CD14-positive monocyte (primary cell): ENCODE results near the gene FNIP2. TPM values are rescaled to one million over a fixed set of nuclear protein-coding genes. Genes with fewer than 3 reads are reported as not detected.
"Not testable (repeated sequence)": the region's sequence is repeated elsewhere in the genome, so short reads cannot be mapped to it uniquely, and the experiment has no call there.

Experiments used
- DNase-seq, 3 donors: peaks; one replicate each; pipeline ENCODE4 v3.0.0-alpha.2; 2011 to 2022
- H2AFZ ChIP-seq: 2 replicates; pipeline ENCODE4 v1.6.0; 2012; ENCODE audit warnings: mild to moderate bottlenecking, low read depth, low read length, inconsistent platforms; ENCODE audit not compliant: insufficient read depth, poor library complexity, severe bottlenecking
- H3K27ac ChIP-seq, 2 donors: 1 replicate in 1 of 2; 2 replicates in 1 of 2; pipeline ENCODE4 v1.5.1; 2012 to 2013; ENCODE audit warnings: low read length in 2 of 2, control low read depth in 1 of 2, inconsistent platforms in 1 of 2, low read depth in 1 of 2, mild to moderate bottlenecking in 1 of 2
- H3K27me3 ChIP-seq, 2 donors: one replicate each; pipeline versions ENCODE4 v1.6.0 to v1.6.1; 2011 to 2013; ENCODE audit warnings: low read length in 2 of 2; ENCODE audit not compliant: control insufficient read depth in 2 of 2, insufficient read depth in 2 of 2
- H3K36me3 ChIP-seq, 2 donors: replicated peaks in 1 of 2; 1 replicate in 1 of 2; 2 replicates in 1 of 2; pipeline versions ENCODE4 v1.5.1 to v1.6.1; 2012 to 2013; ENCODE audit warnings: low read length in 2 of 2, control low read depth in 1 of 2, inconsistent platforms in 1 of 2, mild to moderate bottlenecking in 1 of 2; ENCODE audit not compliant: insufficient read depth in 2 of 2, control insufficient read depth in 1 of 2
- H3K4me1 ChIP-seq, 2 donors: 1 replicate in 1 of 2; 2 replicates in 1 of 2; pipeline versions ENCODE4 v1.5.1 to v1.6.1; 2012 to 2013; ENCODE audit warnings: low read length in 2 of 2, control low read depth in 1 of 2, inconsistent platforms in 1 of 2, mild to moderate bottlenecking in 1 of 2, moderate library complexity in 1 of 2; ENCODE audit not compliant: insufficient read depth in 2 of 2, control insufficient read depth in 1 of 2
- H3K4me2 ChIP-seq: replicated peaks from 2 replicates; pipeline ENCODE3; 2012; ENCODE audit warnings: low read length, moderate library complexity, mild to moderate bottlenecking; ENCODE audit not compliant: poor library complexity, severe bottlenecking; ENCODE audit errors: extremely low read depth
- H3K4me3 ChIP-seq, 3 experiments: fragments of 200-600 bp in 1 of 3; sonication (generic) in 1 of 3; replicated peaks in 1 of 3; 1 replicate in 2 of 3; 2 replicates in 1 of 3; pipeline ENCODE4 v1.5.1; 2011 to 2013; ENCODE audit warnings: low read length in 3 of 3, mild to moderate bottlenecking in 3 of 3, control low read depth in 2 of 3, low read depth in 2 of 3, inconsistent platforms in 1 of 3, moderate library complexity in 1 of 3
- H3K79me2 ChIP-seq: 2 replicates; pipeline ENCODE4 v1.6.0; 2012; ENCODE audit warnings: mild to moderate bottlenecking, control low read depth, inconsistent platforms, low read length, moderate library complexity; ENCODE audit not compliant: insufficient read depth
- H3K9ac ChIP-seq: 2 replicates; pipeline ENCODE4 v1.6.0; 2017; ENCODE audit warnings: low read length, mild to moderate bottlenecking; ENCODE audit not compliant: insufficient read depth, poor library complexity, severe bottlenecking
- H3K9me3 ChIP-seq, 2 donors: replicated peaks in 1 of 2; 1 replicate in 1 of 2; 2 replicates in 1 of 2; pipeline versions ENCODE4 v1.5.1 to v1.6.1; 2012 to 2013; ENCODE audit warnings: low read length in 2 of 2, control low read depth in 1 of 2; ENCODE audit not compliant: control insufficient read depth in 1 of 2, insufficient read depth in 1 of 2
- H4K20me1 ChIP-seq: 2 replicates; pipeline ENCODE4 v1.6.0; 2012; ENCODE audit warnings: mild to moderate bottlenecking, low read length, control low read depth, moderate library complexity; ENCODE audit not compliant: insufficient read depth
- H3K27ac Mint-ChIP-seq, 7 donors: one replicate each; pipeline ENCODE4 v1.8.0; 2020; ENCODE audit warnings: mild to moderate bottlenecking in 7 of 7, mixed read lengths in 7 of 7, moderate library complexity in 6 of 7, inconsistent platforms in 2 of 7
- H3K27me3 Mint-ChIP-seq, 3 donors: one replicate each; pipeline ENCODE4 v1.8.0; 2021 to 2022; ENCODE audit warnings: low read depth in 3 of 3, mild to moderate bottlenecking in 3 of 3, mixed read lengths in 3 of 3, moderate library complexity in 3 of 3, inconsistent platforms in 1 of 3
- H3K36me3 Mint-ChIP-seq, 2 donors: one replicate each; pipeline ENCODE4 v1.8.0; 2020; ENCODE audit warnings: mixed read lengths in 2 of 2, inconsistent platforms in 1 of 2, mild to moderate bottlenecking in 1 of 2
- H3K4me1 Mint-ChIP-seq: one replicate; pipeline ENCODE4 v1.8.0; 2020; ENCODE audit warnings: mild to moderate bottlenecking, mixed read lengths
- H3K4me3 Mint-ChIP-seq, 2 donors: one replicate each; pipeline ENCODE4 v1.8.0; 2020; ENCODE audit warnings: mild to moderate bottlenecking in 2 of 2, mixed read lengths in 2 of 2, moderate library complexity in 1 of 2
- H3K9me3 Mint-ChIP-seq, 7 donors: one replicate each; pipeline ENCODE4 v1.8.0; 2020 to 2022; ENCODE audit warnings: mixed read lengths in 7 of 7, mild to moderate bottlenecking in 6 of 7, moderate library complexity in 6 of 7, inconsistent platforms in 2 of 7
- WGBS: methylation state at CpG from one replicate; pipeline ENCODE4 v1.1.5; 2013; ENCODE audit warnings: missing lambda C conversion rate; ENCODE audit not compliant: insufficient coverage; 5-methylcytosine and 5-hydroxymethylcytosine counted together
- intact Hi-C, 2 donors: fragments of 100-400 bp; cut with micrococcal nuclease; formaldehyde crosslinking; loops; one replicate each; pipeline versions ENCODE4 v1.15.0 to v1.15.1; 2023
- polyA plus RNA-seq, 3 donors: library from polyadenylated mRNA; depleted of rRNA in 1 of 3; unstranded in 2 of 3; stranded (reverse) in 1 of 3; fragments of 300-500 nt in 2 of 3; fragments of >200 nt in 1 of 3; fragmentation: Illumina TruSeq in 2 of 3; gene quantifications; 1 replicate in 2 of 3; 2 replicates in 1 of 3; pipeline ENCODE4 v1.2.3, GENCODE V29; 2012 to 2021
- TF ChIP-seq, protein P1 (sequence below): fragments of 200-600 bp; IDR thresholded peaks from one replicate; pipeline ENCODE4 v1.8.0; 2022; ENCODE audit warnings: antibody characterized with exemption, mild to moderate bottlenecking

The FNIP2 gene
- polyA plus RNA-seq, 3 donors = 3.5 to 7.7 (median 5.7) TPM

DNA sequence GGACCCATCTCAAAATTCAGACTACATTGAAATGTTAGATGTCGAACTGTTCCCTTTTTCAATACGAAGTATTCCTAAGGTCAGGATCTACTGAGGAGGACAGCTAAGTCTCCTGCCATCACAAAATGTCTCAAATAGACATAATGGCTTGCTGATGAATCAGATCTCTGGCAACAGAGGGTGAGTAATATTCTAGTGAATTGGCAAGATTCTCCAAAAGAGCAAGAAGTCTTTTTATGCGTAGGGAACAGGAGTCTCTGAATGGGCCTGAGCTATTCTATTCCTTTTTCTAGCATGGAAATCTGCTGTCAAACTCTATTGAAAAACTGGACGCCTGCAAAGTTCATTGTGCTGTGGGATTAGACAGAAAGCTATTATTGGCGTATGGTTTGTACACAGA lies 145.4 kb downstream of the FNIP2 start:
- no peaks in the 10 kb centered on the region for H3K27me3 Mint-ChIP-seq
- intact Hi-C loops = no loop called here
- peaks cover 7 to 9% of the 10 kb centered on the region in 2 donors for H3K36me3 Mint-ChIP-seq
- no peaks in the 10 kb centered on the region for H4K20me1 ChIP-seq
- no peaks in the 10 kb centered on the region for H3K36me3 ChIP-seq
- H3K9me3 ChIP-seq = no peaks in the 10 kb centered on the region
- H2AFZ ChIP-seq = no peak overlapping the region
- TF ChIP-seq, protein P1, sequence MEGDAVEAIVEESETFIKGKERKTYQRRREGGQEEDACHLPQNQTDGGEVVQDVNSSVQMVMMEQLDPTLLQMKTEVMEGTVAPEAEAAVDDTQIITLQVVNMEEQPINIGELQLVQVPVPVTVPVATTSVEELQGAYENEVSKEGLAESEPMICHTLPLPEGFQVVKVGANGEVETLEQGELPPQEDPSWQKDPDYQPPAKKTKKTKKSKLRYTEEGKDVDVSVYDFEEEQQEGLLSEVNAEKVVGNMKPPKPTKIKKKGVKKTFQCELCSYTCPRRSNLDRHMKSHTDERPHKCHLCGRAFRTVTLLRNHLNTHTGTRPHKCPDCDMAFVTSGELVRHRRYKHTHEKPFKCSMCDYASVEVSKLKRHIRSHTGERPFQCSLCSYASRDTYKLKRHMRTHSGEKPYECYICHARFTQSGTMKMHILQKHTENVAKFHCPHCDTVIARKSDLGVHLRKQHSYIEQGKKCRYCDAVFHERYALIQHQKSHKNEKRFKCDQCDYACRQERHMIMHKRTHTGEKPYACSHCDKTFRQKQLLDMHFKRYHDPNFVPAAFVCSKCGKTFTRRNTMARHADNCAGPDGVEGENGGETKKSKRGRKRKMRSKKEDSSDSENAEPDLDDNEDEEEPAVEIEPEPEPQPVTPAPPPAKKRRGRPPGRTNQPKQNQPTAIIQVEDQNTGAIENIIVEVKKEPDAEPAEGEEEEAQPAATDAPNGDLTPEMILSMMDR = no peak
- peaks cover 0 to 5% (median 3%) of the 10 kb centered on the region in 7 donors for H3K9me3 Mint-ChIP-seq
- no peak overlapping the region for H3K9ac ChIP-seq
- WGBS = 100% methylated on average over 1 of the region's 5 CpGs
- no peak overlapping the region for H3K4me2 ChIP-seq
- H3K4me3 Mint-ChIP-seq = no peak overlapping the region
- H3K27ac Mint-ChIP-seq = no peak overlapping the region
- H3K27ac ChIP-seq = no peak overlapping the region
- peak in 2 of 3 donors; percentile 23 to 52 for DNase-seq
- peaks cover 6% of the 10 kb centered on the region for H3K4me1 Mint-ChIP-seq
- H3K4me3 ChIP-seq = no peak overlapping the region
- H3K79me2 ChIP-seq = no peaks in the 10 kb centered on the region
- no peaks in the 10 kb centered on the region for H3K27me3 ChIP-seq
- H3K4me1 ChIP-seq = peaks cover 0 to 6% of the 10 kb centered on the region in 2 donors

DNA sequence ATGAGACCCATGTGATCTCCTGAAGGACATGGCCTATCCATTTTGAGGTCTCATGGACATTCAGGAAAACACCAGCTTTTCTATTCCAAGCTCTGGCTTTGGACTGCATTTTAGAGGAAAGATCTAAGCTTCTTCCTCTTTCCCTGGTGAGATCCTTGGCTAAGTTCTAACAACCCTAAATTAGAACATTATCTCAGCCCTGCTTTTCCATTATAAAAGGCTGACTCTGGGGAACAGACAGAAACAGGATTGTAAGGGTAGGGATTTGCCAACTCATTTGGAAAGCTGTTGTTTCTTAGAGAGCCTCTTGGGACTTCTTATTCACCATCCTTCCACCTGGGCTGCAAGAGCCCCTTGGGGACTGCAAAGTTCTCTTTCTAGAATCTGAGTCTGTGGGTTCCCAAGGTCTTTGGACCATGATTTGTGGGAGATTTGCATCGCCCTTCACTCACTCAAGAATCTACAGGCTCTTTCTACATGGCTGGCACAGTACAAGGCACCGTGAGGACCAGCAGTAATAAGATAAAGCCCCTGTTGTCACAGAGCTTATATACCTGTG lies 146.9 kb downstream of the FNIP2 start:
- Histone ChIP-seq H3K27ac (no peak overlapping the region), H3K9ac (no peak overlapping the region), H3K9me3 (peaks cover 0 to 3% of the 10 kb centered on the region in 2 donors), H3K4me3 (no peak overlapping the region), H4K20me1 (no peaks in the 10 kb centered on the region), H3K4me2 (no peak overlapping the region), H3K4me1 (peaks cover 0 to 6% of the 10 kb centered on the region in 2 donors), H3K36me3 (no peaks in the 10 kb centered on the region), H3K79me2 (no peaks in the 10 kb centered on the region), H3K27me3 (no peaks in the 10 kb centered on the region), H2AFZ (no peak overlapping the region)
- H3K4me3 Mint-ChIP-seq = no peak overlapping the region
- WGBS = 100% methylated on average over 1 of the region's 2 CpGs
- TF ChIP-seq, protein P1 = no peak
- peaks cover under 1 to 1% of the 10 kb centered on the region in 2 donors for H3K36me3 Mint-ChIP-seq
- H3K27me3 Mint-ChIP-seq = no peaks in the 10 kb centered on the region
- peak overlapping the region in 1 of 7 donors; percentile 39 for H3K27ac Mint-ChIP-seq
- H3K9me3 Mint-ChIP-seq = peaks cover 2 to 19% (median 15%) of the 10 kb centered on the region in 7 donors
- intact Hi-C loops = no loop called here
- no peak for DNase-seq
- peaks cover 8% of the 10 kb centered on the region for H3K4me1 Mint-ChIP-seq

DNA sequence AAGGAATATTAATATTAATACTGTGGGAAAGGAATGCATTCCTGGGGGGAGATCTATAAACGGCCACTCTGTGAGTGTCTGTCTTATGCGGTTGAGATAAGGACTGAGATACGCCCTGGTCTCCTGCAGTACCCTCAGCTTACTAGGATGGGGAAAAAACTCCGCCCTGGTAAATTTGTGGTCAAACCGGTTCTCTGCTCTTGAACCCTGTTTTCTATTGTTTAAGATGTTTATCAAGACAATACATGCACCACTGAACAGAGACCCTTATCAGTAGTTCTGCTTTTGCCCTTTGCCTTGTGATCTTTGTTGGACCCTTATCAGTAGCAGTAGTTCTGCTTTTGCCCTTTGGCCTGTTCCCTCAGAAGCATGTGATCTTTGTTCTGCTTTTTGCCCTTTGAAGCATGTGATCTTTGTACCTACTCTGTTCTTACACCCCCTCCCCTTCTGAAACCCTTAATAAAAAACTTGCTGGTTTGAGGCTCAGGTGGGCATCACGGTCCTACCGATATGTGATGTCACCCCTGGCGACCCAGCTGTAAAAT lies 151.7 kb downstream of the FNIP2 start:
- H3K36me3 Mint-ChIP-seq, H2AFZ ChIP-seq, H3K27me3 ChIP-seq, H3K4me3 Mint-ChIP-seq, intact Hi-C loops, H3K27ac ChIP-seq, H3K4me1 Mint-ChIP-seq, H3K79me2 ChIP-seq, H3K4me3 ChIP-seq, H3K36me3 ChIP-seq, H3K4me2 ChIP-seq, H4K20me1 ChIP-seq, H3K27me3 Mint-ChIP-seq, DNase-seq, H3K9ac ChIP-seq, H3K4me1 ChIP-seq: not testable (repeated sequence)
- Mint-ChIP-seq H3K9me3 (peaks cover 13 to 34% (median 31%) of the 10 kb centered on the region in 7 donors), H3K27ac (peak overlapping the region in 4 of 7 donors; percentile 5 to 54 (median 34))
- WGBS = 100% methylated on average over 4 of the region's 8 CpGs
- H3K9me3 ChIP-seq = peaks cover 0 to 13% of the 10 kb centered on the region in 2 donors
